ENCODE data around the gene MAP1LC3A. TPM values are rescaled to one million over a fixed set of nuclear protein-coding genes. Genes with fewer than 3 reads are reported as not detected.

Gene MAP1LC3A
- total and polyA plus RNA-seq, 12 donors = 61.5 to 137 (median 74.6) TPM

GRCh38 chr20:34522969-34523871 lies 35.3 kb upstream of the MAP1LC3A start:
- peaks cover 13 to 89% (median 60%) of the 10 kb centered on the region in 9 donors for H3K4me1 ChIP-seq

GRCh38 chr20:34524426-34524825 lies 34.1 kb upstream of the MAP1LC3A start:
- Histone ChIP-seq H3K9me3 (no peaks in the 10 kb centered on the region), H3K4me1 (peaks cover 16 to 89% (median 52%) of the 10 kb centered on the region in 9 donors), H3K4me3 (no peak overlapping the region), H3K27ac (peak overlapping the region in 2 of 10 donors; percentile 33 to 57), H3K36me3 (peaks cover 0 to 72% (median 18%) of the 10 kb centered on the region in 9 donors), H3K27me3 (no peaks in the 10 kb centered on the region)
- no peak for TF ChIP-seq CTCF (IDR thresholded peaks at IDR 0.05)
- DNase-seq = no peak
- ATAC-seq = no peak
- intact Hi-C loops (cut with DNase I) = loop anchor here in 6 of 10 donors (5.0 to 10.0 kb wide), 4 partner anchors 210 to 332 kb away; no protein-coding TSS in a partner anchor
- 90 to 95% methylated on average over 11 of the region's 11 CpGs for WGBS, 2 donors

More at GRCh38 chr20:34522969-34523871, 35.3 kb upstream of the MAP1LC3A start:
- H3K27ac ChIP-seq = peak overlapping the region in 6 of 10 donors; percentile 7 to 57 (median 38)
- 54 to 57% methylated on average over 17 of the region's 17 CpGs for WGBS, 2 donors
- no peaks in the 10 kb centered on the region for H3K9me3 ChIP-seq
- H3K27me3 ChIP-seq = no peaks in the 10 kb centered on the region
- intact Hi-C loops (cut with DNase I) = loop anchor here in 6 of 10 donors (5.0 to 10.0 kb wide), 4 partner anchors 208 to 331 kb away; no protein-coding TSS in a partner anchor
- peak in 8 of 9 donors; percentile 21 to 63 (median 52) for TF ChIP-seq CTCF (IDR thresholded peaks at IDR 0.05)
- peak in 7 of 8 donors; percentile 12 to 57 (median 36) for ATAC-seq
- no peak overlapping the region for H3K4me3 ChIP-seq
- H3K36me3 ChIP-seq = peaks cover 0 to 72% (median 22%) of the 10 kb centered on the region in 9 donors
- DNase-seq = no peak

- ATAC-seq = peak in 1 of 8 donors; percentile 4
- peak overlapping the region in 8 of 10 donors; percentile 32 to 82 (median 63) for H3K27ac ChIP-seq
- 91% methylated on average over 7 of the region's 7 CpGs for WGBS, 2 donors
- intact Hi-C loops (cut with DNase I) = loop anchor here in 2 of 10 donors (5.0 to 10.0 kb wide), 2 partner anchors 211 to 213 kb away; no protein-coding TSS in a partner anchor
- TF ChIP-seq CTCF (IDR thresholded peaks at IDR 0.05) = no peak
- no peaks in the 10 kb centered on the region for H3K9me3 ChIP-seq
- no peaks in the 10 kb centered on the region for H3K27me3 ChIP-seq
- peaks cover 0 to 72% (median 18%) of the 10 kb centered on the region in 9 donors for H3K36me3 ChIP-seq
- DNase-seq = no peak
- peaks cover 19 to 91% (median 56%) of the 10 kb centered on the region in 9 donors for H3K4me1 ChIP-seq
- H3K4me3 ChIP-seq = no peak overlapping the region
These were observed 33.2 kb upstream of the MAP1LC3A start for GRCh38 chr20:34525342-34525708.

GRCh38 chr20:34525709-34526416 lies 32.7 kb upstream of the MAP1LC3A start:
- DNase-seq = peak; percentile 48 to 65
- H3K27me3 ChIP-seq = no peaks in the 10 kb centered on the region
- no peak overlapping the region for H3K4me3 ChIP-seq
- H3K9me3 ChIP-seq = no peaks in the 10 kb centered on the region
- WGBS, 2 donors = 30 to 32% methylated on average over 14 of the region's 14 CpGs
- H3K27ac ChIP-seq = peak overlapping the region in 9 of 10 donors; percentile 32 to 82 (median 62)
- intact Hi-C loops (cut with DNase I) = loop anchor here in 2 of 10 donors (5.0 to 10.0 kb wide), 2 partner anchors 211 to 214 kb away; no protein-coding TSS in a partner anchor
- peaks cover 22 to 92% (median 59%) of the 10 kb centered on the region in 9 donors for H3K4me1 ChIP-seq
- peak; percentile 56 to 89 (median 76) for ATAC-seq
- no peak for TF ChIP-seq CTCF (IDR thresholded peaks at IDR 0.05)
- peaks cover 0 to 72% (median 18%) of the 10 kb centered on the region in 9 donors for H3K36me3 ChIP-seq
